OCI-M2 (cell line): ENCODE data around the gene OR7G2.

Experiments used
- DNase-seq: peaks from one replicate; lab custom pipeline; 2025; ENCODE audit not compliant: unreplicated experiment; lab: John Stamatoyannopoulos, UW

Gene OR7G2

GRCh38 chr19:9107375-9107774 lies at the start of gene OR7G2:
OR7G2 (minus strand) TSS chr19:9107475; CDS start chr19:9103243, 4,232 bp downstream.
- DNase-seq, result no peak

DNA sequence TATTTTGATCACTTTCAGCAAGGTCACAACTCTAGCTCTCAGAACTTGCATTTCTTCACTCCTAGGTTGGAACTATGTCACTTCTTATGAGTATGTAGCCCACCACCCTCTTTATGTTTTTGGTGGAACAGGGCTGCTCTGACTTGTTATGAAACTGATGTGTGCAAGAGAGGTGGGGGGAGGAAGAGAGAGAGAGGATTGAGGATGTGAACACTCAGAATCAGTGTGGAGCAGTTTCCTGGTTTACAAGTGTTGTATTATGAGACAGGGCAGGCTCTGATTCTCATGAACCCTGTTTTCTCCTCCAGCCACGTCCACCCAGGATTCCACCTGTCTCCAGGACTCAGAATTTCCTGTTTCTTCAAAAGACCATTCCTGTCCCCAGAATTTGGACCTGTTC lies 49.0 kb upstream of the OR7G2 start:
- DNase-seq, result no peak

DNA sequence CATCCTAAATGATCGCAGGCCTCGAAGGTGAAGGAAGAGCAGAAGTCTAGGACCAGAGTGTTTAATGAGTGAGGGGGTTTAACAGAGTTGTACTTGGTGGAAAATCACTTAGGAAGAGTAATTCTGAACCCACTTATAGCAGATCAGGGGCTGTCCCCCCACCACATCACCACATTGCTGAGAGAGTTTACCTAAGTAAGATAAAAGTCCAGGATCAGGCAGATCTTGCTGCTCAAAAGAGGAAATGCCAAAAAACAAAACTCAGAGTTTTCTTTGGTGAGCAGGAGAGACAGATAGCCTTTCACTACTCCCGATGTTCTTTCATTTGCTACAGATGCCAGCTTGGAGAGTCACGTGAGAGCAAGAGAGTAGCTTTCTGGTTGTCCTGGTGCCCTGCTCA lies 48.3 kb upstream of the OR7G2 start:
- no peak for DNase-seq

DNA sequence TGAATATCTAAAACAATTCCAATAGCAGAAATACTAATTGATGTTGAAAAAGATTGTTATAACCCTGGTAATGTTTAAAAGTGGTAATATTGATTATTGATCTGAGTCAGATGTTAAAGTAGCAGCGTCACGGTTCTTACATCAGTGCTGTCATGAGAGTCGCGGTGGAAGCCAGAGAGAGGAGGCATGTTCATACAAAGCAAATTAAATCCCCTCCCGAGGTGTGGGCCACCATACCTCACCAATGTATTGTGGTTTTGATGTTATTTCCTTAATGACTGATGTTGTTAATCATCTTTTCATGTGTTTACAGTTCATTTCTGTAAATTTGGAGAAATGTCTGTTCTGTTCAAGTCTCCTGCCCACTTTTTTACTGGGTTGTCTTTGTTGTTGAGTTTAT lies 44.1 kb upstream of the OR7G2 start:
- no peak for DNase-seq

GRCh38 chr19:9150650-9151049 lies 43.4 kb upstream of the OR7G2 start:
- no peak for DNase-seq

DNA sequence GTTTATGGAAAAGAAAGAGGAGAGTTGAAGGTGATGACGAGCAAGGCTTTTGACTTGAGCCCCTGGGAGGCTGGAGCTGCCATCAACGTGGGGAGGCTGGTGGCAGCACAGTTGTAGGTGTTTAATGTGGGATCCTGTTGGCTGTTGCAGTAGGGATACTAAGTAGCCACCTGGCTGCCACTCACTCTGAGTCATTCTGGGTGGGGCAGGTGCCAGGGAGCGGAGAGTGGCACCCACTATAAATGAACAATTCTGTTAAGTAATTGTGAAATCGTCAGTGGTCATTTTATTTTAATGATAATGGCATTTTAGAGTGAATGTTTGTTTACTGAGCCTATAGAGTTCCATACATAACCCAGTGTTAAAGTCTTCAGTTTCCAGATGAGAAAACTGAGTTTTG lies 42.7 kb upstream of the OR7G2 start:
- DNase-seq, result no peak

- DNase-seq, result no peak
Measured at GRCh38 chr19:9148697-9149096, 41.4 kb upstream of the OR7G2 start.

GRCh38 chr19:9146882-9147281 lies 39.6 kb upstream of the OR7G2 start:
- DNase-seq, result no peak

DNA sequence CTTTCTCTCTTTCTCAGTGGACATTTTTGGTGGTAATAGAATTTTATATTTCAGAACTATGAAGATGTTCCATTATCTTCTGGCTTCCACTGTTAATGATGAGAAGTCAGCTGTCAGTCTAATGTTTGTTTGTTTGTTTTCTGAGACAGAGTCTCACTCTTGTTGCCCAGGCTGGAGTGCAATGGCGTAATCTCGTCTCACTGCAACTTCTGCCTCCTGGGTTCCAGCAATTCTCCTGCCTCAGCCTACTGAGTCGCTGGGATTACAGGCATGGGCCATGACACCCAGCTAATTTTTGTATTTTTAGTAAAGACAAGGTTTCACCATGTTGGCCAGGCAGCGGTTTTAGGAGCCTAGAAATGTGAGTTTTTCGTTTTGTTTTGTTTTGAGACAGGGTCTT lies 37.6 kb upstream of the OR7G2 start:
- no peak for DNase-seq

GRCh38 chr19:9140159-9140874 lies 33.0 kb upstream of the OR7G2 start, which contains the start of gene ZNF317:
ZNF317 (plus strand) TSS chr19:9140397; CDS start chr19:9156017, 15,620 bp downstream.
- peak; percentile 46 for DNase-seq

DNA sequence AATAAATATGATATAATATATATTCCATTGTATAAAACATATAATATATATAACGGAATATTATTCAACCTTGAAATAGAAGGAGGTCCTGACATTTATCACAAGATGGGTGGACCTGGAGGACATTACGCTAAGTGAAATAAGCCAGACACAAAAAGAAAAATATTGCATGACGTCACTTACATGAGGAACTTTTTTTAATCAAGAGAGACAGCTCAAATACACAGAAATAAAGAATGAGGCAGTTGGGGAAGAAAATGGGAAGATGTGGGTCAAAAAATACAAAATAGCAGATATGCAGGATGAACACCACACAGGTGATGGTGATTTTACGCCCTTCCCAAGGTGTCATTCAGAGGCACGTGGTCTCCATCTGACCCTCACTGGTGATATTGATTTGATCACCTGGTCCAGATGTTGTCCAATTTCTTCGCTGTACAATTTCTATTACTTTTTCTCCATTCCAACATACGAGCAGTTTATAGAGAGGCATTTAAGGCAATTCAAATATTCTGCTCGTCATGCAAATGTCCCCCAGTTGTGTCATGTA lies 32.4 kb upstream of the OR7G2 start:
- DNase-seq, result no peak

DNA sequence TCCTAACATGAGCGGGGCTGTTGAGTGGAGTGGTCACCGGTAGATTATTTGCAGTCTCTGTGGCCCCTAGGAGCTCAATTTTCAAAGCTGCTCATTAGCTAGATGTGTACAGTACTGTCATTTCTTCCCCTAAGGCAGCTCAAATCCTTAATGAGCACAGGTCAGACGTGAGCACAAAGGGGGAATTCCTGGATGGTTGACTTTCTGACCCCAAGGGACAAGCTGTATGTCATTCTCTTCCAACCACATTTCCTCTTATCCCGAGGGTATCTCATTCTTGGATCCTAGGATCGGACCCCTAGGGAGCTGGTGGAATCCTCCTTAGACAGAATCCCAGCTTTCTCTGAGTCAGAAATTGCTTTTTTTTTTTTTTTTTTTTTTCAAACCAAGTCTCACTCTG lies 25.1 kb upstream of the OR7G2 start:
- DNase-seq, result no peak

DNA sequence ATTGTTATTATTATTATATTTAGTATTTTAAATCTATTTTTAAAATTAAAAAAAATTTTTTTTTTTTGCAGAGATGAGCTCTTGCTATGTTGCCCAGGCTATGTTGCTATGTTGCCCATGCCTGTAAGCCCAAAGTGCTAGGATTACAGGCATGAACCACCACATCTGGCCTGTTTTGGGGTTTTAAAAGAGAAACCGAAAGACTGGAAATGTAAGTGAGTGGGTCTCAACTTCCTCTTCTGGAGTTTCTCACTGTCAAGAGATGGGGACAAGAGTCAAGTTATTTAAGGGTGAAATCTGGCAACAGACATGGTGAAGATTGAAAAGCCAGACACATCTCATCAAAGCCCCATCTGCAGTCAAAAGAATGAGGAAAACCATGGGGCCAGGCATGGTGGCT lies 23.7 kb upstream of the OR7G2 start:
- DNase-seq, result no peak

- DNase-seq, result no peak
Measured at GRCh38 chr19:9128171-9128570, 20.9 kb upstream of the OR7G2 start.

GRCh38 chr19:9126900-9127405 lies 19.7 kb upstream of the OR7G2 start, which contains the start of gene OR7G3:
OR7G3 (minus strand) TSS chr19:9126950; CDS start chr19:9126950, 0 bp downstream.
- no peak for DNase-seq

GRCh38 chr19:9116547-9116946 lies 9.3 kb upstream of the OR7G2 start:
- DNase-seq, result no peak

GRCh38 chr19:9115307-9115813 lies 8.1 kb upstream of the OR7G2 start, which contains the start of gene OR7G1:
OR7G1 (minus strand) TSS chr19:9115763; CDS start chr19:9115763, 0 bp downstream.
- DNase-seq, result no peak

GRCh38 chr19:9109959-9110358 lies 2.7 kb upstream of the OR7G2 start:
- DNase-seq, result no peak

DNA sequence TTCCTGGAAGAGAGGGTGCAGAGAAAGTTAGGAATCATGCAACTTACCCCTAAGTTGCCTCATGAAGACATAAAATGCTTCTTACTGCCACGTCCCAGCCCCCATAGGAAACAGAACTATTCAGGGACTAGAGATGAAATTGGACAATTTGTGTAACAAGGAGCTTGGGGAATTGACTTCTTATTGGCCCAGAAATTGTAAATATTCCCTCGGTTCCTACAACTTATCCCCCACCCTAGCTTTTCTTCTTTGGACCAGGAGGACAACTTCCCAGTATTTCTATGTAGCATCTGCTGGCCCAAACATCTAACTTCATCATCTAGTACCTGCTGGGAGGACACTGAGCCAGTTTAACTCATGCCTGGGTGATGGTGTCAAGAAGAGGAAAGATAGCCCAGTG lies 20.5 kb downstream of the OR7G2 start, which contains the start of gene OR1M1:
TSS of gene OR1M1 (plus strand) at position 301 of the 400 bp plus-strand sequence. CDS start 6,184 bp downstream, outside the sequence.
- no peak for DNase-seq

- no peak for DNase-seq
Measured at GRCh38 chr19:9078651-9079050, 28.6 kb downstream of the OR7G2 start.

- no peak for DNase-seq
Measured at GRCh38 chr19:9076901-9077300, 30.4 kb downstream of the OR7G2 start.
